GM23338 (cell line): Measurements from ENCODE around the gene R3HDM2. TPM values are rescaled to one million over a fixed set of nuclear protein-coding genes. Genes with fewer than 3 reads are reported as not detected.

ENCODE experiments used
- ATAC-seq: fragments of 200-7000 bp; cut with Tn5 transposase; 3 replicates; pipeline ENCODE4 v1.9.1; 2020
- DNase-seq: peaks from one replicate; pipeline ENCODE4 v3.0.0-alpha.2; 2015; ENCODE audit warnings: low spot score
- H2AFZ ChIP-seq: fragments of 200-600 bp; sonication (generic); 2 replicates; pipeline ENCODE4 v1.8.0; 2016; ENCODE audit warnings: antibody characterized with exemption, mild to moderate bottlenecking, moderate library complexity
- H3F3A ChIP-seq: fragments of 200-600 bp; sonication (generic); replicated peaks from 2 replicates; pipeline ENCODE4 v1.8.0; 2017; ENCODE audit warnings: antibody characterized with exemption, mixed run types, low read depth
- H3K27ac ChIP-seq: fragments of 200-600 bp; sonication (generic); 2 replicates; pipeline ENCODE4 v1.6.1; 2016; ENCODE audit warnings: low read depth
- H3K27me3 ChIP-seq: fragments of 200-600 bp; sonication (generic); 2 replicates; pipeline ENCODE4 v1.8.0; 2016; ENCODE audit warnings: mild to moderate bottlenecking, mixed run types, moderate library complexity; ENCODE audit not compliant: insufficient read depth
- H3K36me3 ChIP-seq: fragments of 200-600 bp; sonication (generic); 2 replicates; pipeline ENCODE4 v1.8.0; 2016; ENCODE audit warnings: mild to moderate bottlenecking; ENCODE audit not compliant: insufficient read depth
- H3K4me1 ChIP-seq: fragments of 200-600 bp; sonication (generic); 2 replicates; pipeline ENCODE4 v1.8.0; 2016; ENCODE audit warnings: mild to moderate bottlenecking, moderate library complexity; ENCODE audit not compliant: insufficient read depth
- H3K4me2 ChIP-seq: fragments of 200-600 bp; sonication (generic); 2 replicates; pipeline ENCODE4 v1.7.1; 2017; ENCODE audit warnings: mixed run types
- H3K4me3 ChIP-seq: fragments of 200-600 bp; sonication (generic); 2 replicates; pipeline ENCODE4 v1.6.1; 2016; ENCODE audit warnings: mixed run types
- H3K79me2 ChIP-seq: fragments of 200-600 bp; sonication (generic); replicated peaks from 2 replicates; pipeline ENCODE4 v1.8.0; 2017; ENCODE audit warnings: mild to moderate bottlenecking; ENCODE audit not compliant: insufficient read depth
- H3K9me2 ChIP-seq: fragments of 200-600 bp; sonication (generic); 2 replicates; pipeline ENCODE4 v1.8.0; 2017; ENCODE audit not compliant: insufficient read depth
- H4K20me1 ChIP-seq: fragments of 200-600 bp; sonication (generic); replicated peaks from 2 replicates; pipeline ENCODE4 v1.8.0; 2017; ENCODE audit warnings: mild to moderate bottlenecking; ENCODE audit not compliant: insufficient read depth
- H3K27ac Mint-ChIP-seq: 2 replicates; pipeline ENCODE4 v1.8.0; 2020; ENCODE audit warnings: inconsistent platforms, mild to moderate bottlenecking, moderate library complexity, mixed read lengths
- H3K27me3 Mint-ChIP-seq: 3 replicates; pipeline ENCODE4 v1.8.0; 2022; ENCODE audit warnings: low read depth, mild to moderate bottlenecking, moderate library complexity, mixed read lengths, inconsistent platforms; ENCODE audit not compliant: insufficient read depth, poor library complexity
- H3K36me3 Mint-ChIP-seq: 3 replicates; pipeline ENCODE4 v1.8.0; 2021; ENCODE audit warnings: low read depth, mild to moderate bottlenecking, inconsistent platforms, moderate library complexity, mixed read lengths
- H3K4me1 Mint-ChIP-seq: 3 replicates; pipeline ENCODE4 v1.8.0; 2020; ENCODE audit warnings: mild to moderate bottlenecking, inconsistent platforms, mixed read lengths
- H3K4me3 Mint-ChIP-seq: 3 replicates; pipeline ENCODE4 v1.8.0; 2021; ENCODE audit warnings: moderate library complexity, mild to moderate bottlenecking, inconsistent platforms, mixed read lengths
- H3K9me3 Mint-ChIP-seq: 3 replicates; pipeline ENCODE4 v1.8.0; 2020; ENCODE audit warnings: moderate library complexity, mild to moderate bottlenecking, inconsistent platforms, mixed read lengths
- ETS1 ChIP-seq: IDR thresholded peaks from 2 replicates; pipeline ENCODE4 v1.6.1; 2016; ENCODE audit warnings: antibody characterized with exemption
- NANOG ChIP-seq: IDR thresholded peaks from 2 replicates; pipeline ENCODE4 v1.6.1; 2016; ENCODE audit warnings: antibody characterized with exemption, borderline replicate concordance
- POLR2AphosphoS5 ChIP-seq: IDR thresholded peaks from 2 replicates; pipeline ENCODE4 v1.6.1; 2016; ENCODE audit warnings: antibody characterized with exemption, low read depth
- ZNF114 ChIP-seq: fragments of 250-450 bp; sonication (Bioruptor Pico); IDR thresholded peaks from 2 replicates; pipeline ENCODE4 v1.5.0; 2020; ENCODE audit warnings: mild to moderate bottlenecking, moderate library complexity
- ZNF462 ChIP-seq: fragments of 250-450 bp; sonication (Bioruptor Pico); IDR thresholded peaks from 2 replicates; pipeline ENCODE4 v1.5.0; 2020; ENCODE audit warnings: mild to moderate bottlenecking, moderate library complexity
- polyA plus RNA-seq: library from polyadenylated mRNA; unstranded; fragments of >200 nt; fragmentation: Nextera tagmentation; extraction: Ambion mirVana; gene quantifications from 2 replicates; pipeline ENCODE4 v1.2.1, GENCODE V29; 2016
- total RNA-seq: library from RNA; depleted of rRNA; stranded (reverse); fragments of >200 nt; shearing (Covaris generic); gene quantifications from 2 replicates; pipeline ENCODE4 v1.2.3, GENCODE V29; 2014

R3HDM2 gene
- total and polyA plus RNA-seq, 2 experiments from 2014 or later = 9.6 to 19.6 TPM

- no peaks in the 10 kb centered on the region for H3K27me3 ChIP-seq
- H3K27ac ChIP-seq = peak overlapping the region; percentile 76
- no peaks in the 10 kb centered on the region for H3K36me3 ChIP-seq
- Mint-ChIP-seq H3K9me3 (no peaks in the 10 kb centered on the region), H3K27me3 (peaks cover 10% of the 10 kb centered on the region), H3K36me3 (no peaks in the 10 kb centered on the region; the same call in 2 of the 3 replicates), H3K4me3 (peak overlapping the region; percentile 80), H3K4me1 (peaks cover 26% of the 10 kb centered on the region), H3K27ac (peak overlapping the region; percentile 95)
- TF ChIP-seq POLR2AphosphoS5 = no peak
- TF ChIP-seq ZNF462 (CRISPR knock-in tag) = no peak
- no peak for TF ChIP-seq ZNF114 (CRISPR knock-in tag)
- no peak for TF ChIP-seq ETS1
- TF ChIP-seq NANOG = no peak
- H3K79me2 ChIP-seq = peaks cover 28% of the 10 kb centered on the region
- no peaks in the 10 kb centered on the region for H4K20me1 ChIP-seq
- H2AFZ ChIP-seq = peak overlapping the region; percentile 43
- peak overlapping the region; percentile 75 for H3K4me2 ChIP-seq
- DNase-seq (no peak), ATAC-seq (no peak)
- no peaks in the 10 kb centered on the region for H3K9me2 ChIP-seq
- H3K4me3 ChIP-seq = peak overlapping the region; percentile 64
- H3F3A ChIP-seq = peaks cover 11% of the 10 kb centered on the region
- peaks cover 15% of the 10 kb centered on the region; the same call in 1 of the 2 replicates for H3K4me1 ChIP-seq
Measured at GRCh38 chr12:57431654-57432188, 878 bp upstream of the R3HDM2 start.
